HCT116 (cell line): ENCODE results near the gene TMEM59L. TPM values are rescaled to one million over a fixed set of nuclear protein-coding genes. Genes with fewer than 3 reads are reported as not detected.

ENCODE experiments used
- ATAC-seq: fragments of 200-7000 bp; cut with Tn5 transposase; 2 replicates; pipeline ENCODE4 v1.9.1; 2020; ENCODE audit warnings: mild to moderate bottlenecking, moderate library complexity
- BruUV-seq: library from RNA; stranded (reverse); fragments of 400-500 nt; replicated peaks from 2 replicates; lab custom pipeline; 2021; lab: Mats Ljungman, UMichigan
- CTCF ChIA-PET: fragments of 300-600 bp; sonication (Branson Sonifier 250); formaldehyde crosslinking; loops from one replicate; lab custom pipeline; 2021; ENCODE audit warnings: antibody characterized with exemption; lab: Charles Lee
- POLR2A ChIA-PET: fragments of 300-600, 350-600 bp; sonication (Branson Sonifier 250); formaldehyde crosslinking; loops from one replicate; lab custom pipeline; 2021; ENCODE audit warnings: antibody characterized with exemption; lab: Charles Lee
- RAD21 ChIA-PET, 2 experiments: fragments of 300-600 bp; sonication (Branson Sonifier 250); formaldehyde crosslinking; loops; one replicate each; lab custom pipeline; 2023; ENCODE audit warnings: low total read pairs in 2 of 2; ENCODE audit not compliant: uncharacterized antibody in 2 of 2, unreplicated experiment in 2 of 2, low non-redundant PET in 1 of 2; lab: Charles Lee
- DNase-seq: peaks from one replicate; pipeline ENCODE4 v3.0.0-alpha.2; 2010; ENCODE audit warnings: low read depth, low spot score
- H2AFZ ChIP-seq: fragments of 200-600 bp; shearing (Covaris generic), sonication (generic); 2 replicates; pipeline ENCODE4 v1.6.1; 2017; ENCODE audit warnings: low read depth, mixed run types, mixed read lengths, antibody characterized with exemption, low read length; ENCODE audit not compliant: poor library complexity, severe bottlenecking
- H3K27ac ChIP-seq: 2 replicates; pipeline ENCODE4 v1.5.1; 2012; ENCODE audit warnings: low read depth, low read length
- H3K27me3 ChIP-seq: fragments of 200-600 bp; sonication (generic); 2 replicates; pipeline ENCODE4 v1.6.1; 2016; ENCODE audit warnings: mixed run types, low read length, mixed read lengths; ENCODE audit not compliant: insufficient read depth
- H3K36me3 ChIP-seq, 2 experiments: fragments of 200-500 bp in 1 of 2; fragments of 200-600 bp in 1 of 2; sonication (Bioruptor generic) in 1 of 2; sonication (generic) in 1 of 2; 2 replicates each; pipeline versions ENCODE4 v1.5.1 to v1.6.1; 2014 to 2016; ENCODE audit warnings: low read length in 2 of 2, inconsistent platforms in 1 of 2, mixed read lengths in 1 of 2, mixed run types in 1 of 2; ENCODE audit not compliant: insufficient read depth in 2 of 2, control insufficient read depth in 1 of 2
- H3K4me1 ChIP-seq, 2 experiments: fragments of 200-600 bp in 1 of 2; sonication (generic) in 1 of 2; 2 replicates each; pipeline versions ENCODE4 v1.5.1 to v1.6.1; 2012 to 2017; ENCODE audit warnings: low read length in 2 of 2, inconsistent platforms in 1 of 2, mild to moderate bottlenecking in 1 of 2, mixed read lengths in 1 of 2, mixed run types in 1 of 2, moderate library complexity in 1 of 2; ENCODE audit not compliant: insufficient read depth in 2 of 2, control insufficient read depth in 1 of 2
- H3K4me2 ChIP-seq: fragments of 200-600 bp; sonication (generic); 2 replicates; pipeline ENCODE4 v1.6.1; 2017; ENCODE audit warnings: mixed run types, low read length, mixed read lengths
- H3K4me3 ChIP-seq, 2 experiments: fragments of 200-600 bp in 1 of 2; sonication (generic) in 1 of 2; replicated peaks in 1 of 2; 2 replicates each; pipeline ENCODE4 v1.5.1; 2011 to 2016; ENCODE audit warnings: low read length in 2 of 2, control low read depth in 1 of 2, low read depth in 1 of 2, mild to moderate bottlenecking in 1 of 2, mixed read lengths in 1 of 2, mixed run types in 1 of 2
- H3K79me2 ChIP-seq: fragments of 200-600 bp; sonication (generic); 2 replicates; pipeline ENCODE4 v1.6.1; 2017; ENCODE audit warnings: mild to moderate bottlenecking, mixed run types, low read length, moderate library complexity, mixed read lengths; ENCODE audit not compliant: insufficient read depth
- H3K9ac ChIP-seq: fragments of 200-600 bp; sonication (generic); 2 replicates; pipeline ENCODE4 v1.6.1; 2016; ENCODE audit warnings: low read length, mixed read lengths
- H3K9me2 ChIP-seq: fragments of 200-600 bp; sonication (generic), shearing (Covaris generic); 2 replicates; pipeline ENCODE4 v1.6.1; 2017; ENCODE audit warnings: mixed run types, mild to moderate bottlenecking, moderate library complexity; ENCODE audit not compliant: insufficient read depth
- H3K9me3 ChIP-seq, 2 experiments: fragments of 200-500 bp in 1 of 2; fragments of 200-600 bp in 1 of 2; sonication (Bioruptor generic) in 1 of 2; sonication (generic) in 1 of 2; 2 replicates each; pipeline ENCODE4 v1.6.1; 2014 to 2017; ENCODE audit warnings: low read length in 2 of 2, mixed read lengths in 2 of 2, inconsistent platforms in 1 of 2, low read depth in 1 of 2, mild to moderate bottlenecking in 1 of 2, mixed run types in 1 of 2, moderate library complexity in 1 of 2; ENCODE audit not compliant: control insufficient read depth in 1 of 2, insufficient read depth in 1 of 2
- H4K20me1 ChIP-seq: fragments of 200-600 bp; sonication (generic), shearing (Covaris generic); 2 replicates; pipeline ENCODE4 v1.6.1; 2017; ENCODE audit warnings: mixed run types, mild to moderate bottlenecking, moderate library complexity; ENCODE audit not compliant: insufficient read depth
- CBX3 ChIP-seq: IDR thresholded peaks from 2 replicates; pipeline ENCODE4 v1.6.1; 2012; ENCODE audit warnings: low read depth
- RAD21 ChIP-seq: IDR thresholded peaks from 2 replicates; pipeline ENCODE4 v1.6.1; 2012; ENCODE audit warnings: low read depth, mild to moderate bottlenecking
- SP1 ChIP-seq: IDR thresholded peaks from 2 replicates; pipeline ENCODE4 v1.6.1; 2012; ENCODE audit warnings: low read depth
- YY1 ChIP-seq: IDR thresholded peaks from 2 replicates; pipeline ENCODE4 v1.6.1; 2011; ENCODE audit warnings: low read length, low read depth, moderate library complexity, mild to moderate bottlenecking; ENCODE audit not compliant: insufficient replicate concordance; ENCODE audit errors: extremely low read depth
- intact Hi-C: fragments of 100-400 bp; cut with micrococcal nuclease; formaldehyde crosslinking; loops from 2 replicates; pipeline ENCODE4 v1.10.0; 2022
- total RNA-seq: library from RNA; stranded (reverse); gene quantifications from one replicate; pipeline ENCODE4 v1.2.1, GENCODE V29; 2021; ENCODE audit not compliant: unreplicated experiment
- TF ChIP-seq, protein P1 (sequence below): IDR thresholded peaks from 2 replicates; pipeline ENCODE4 v1.6.1; 2012; ENCODE audit warnings: low read depth

TMEM59L gene
- total RNA-seq, 1 experiment from 2014 or later = 14.3 TPM

DNA sequence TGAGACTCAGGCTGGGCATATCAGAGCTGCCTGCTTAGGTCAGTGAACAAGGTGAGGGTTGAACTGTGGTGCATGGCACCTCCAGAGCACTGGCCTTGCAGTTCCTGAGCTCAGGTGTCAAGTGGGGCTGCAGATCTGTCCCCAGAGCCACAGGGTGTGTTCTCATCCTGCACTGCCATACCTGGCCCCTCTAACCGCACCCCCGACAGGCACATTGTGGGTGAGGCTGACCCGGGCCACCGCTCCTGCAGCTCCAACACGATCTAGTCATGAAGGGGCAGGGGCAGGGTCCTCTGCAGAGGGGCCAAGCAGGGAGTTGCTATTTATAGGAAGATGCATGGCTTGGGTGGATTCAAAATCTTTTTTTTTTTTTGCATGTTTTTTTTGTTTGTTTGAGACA lies 54.1 kb downstream of the TMEM59L start:
- H3K27ac ChIP-seq = no peak overlapping the region
- no peak for ATAC-seq
- peaks cover 4 to 7% of the 10 kb centered on the region in 2 experiments; a peak in 3 of 4 replicates for H3K4me1 ChIP-seq

More for the DNA sequence above, 54.1 kb downstream of the TMEM59L start:
- CTCF ChIA-PET = no interaction called here
- Histone ChIP-seq H3K4me3 (no peak overlapping the region), H3K79me2 (no peaks in the 10 kb centered on the region), H3K4me2 (no peak overlapping the region), H3K9ac (no peak overlapping the region), H3K36me3 (no peaks in the 10 kb centered on the region), H3K9me3 (no peaks in the 10 kb centered on the region), H3K9me2 (no peaks in the 10 kb centered on the region), H2AFZ (no peak overlapping the region), H3K27me3 (no peaks in the 10 kb centered on the region), H4K20me1 (no peaks in the 10 kb centered on the region)
- RAD21 ChIA-PET = no interaction called here
- BruUV-seq = no TSS peak
- POLR2A ChIA-PET = no interaction called here
- intact Hi-C loops = no loop called here
- TF ChIP-seq YY1 (no peak), CBX3 (no peak), SP1 (no peak), RAD21 (no peak)
- TF ChIP-seq, protein P1, sequence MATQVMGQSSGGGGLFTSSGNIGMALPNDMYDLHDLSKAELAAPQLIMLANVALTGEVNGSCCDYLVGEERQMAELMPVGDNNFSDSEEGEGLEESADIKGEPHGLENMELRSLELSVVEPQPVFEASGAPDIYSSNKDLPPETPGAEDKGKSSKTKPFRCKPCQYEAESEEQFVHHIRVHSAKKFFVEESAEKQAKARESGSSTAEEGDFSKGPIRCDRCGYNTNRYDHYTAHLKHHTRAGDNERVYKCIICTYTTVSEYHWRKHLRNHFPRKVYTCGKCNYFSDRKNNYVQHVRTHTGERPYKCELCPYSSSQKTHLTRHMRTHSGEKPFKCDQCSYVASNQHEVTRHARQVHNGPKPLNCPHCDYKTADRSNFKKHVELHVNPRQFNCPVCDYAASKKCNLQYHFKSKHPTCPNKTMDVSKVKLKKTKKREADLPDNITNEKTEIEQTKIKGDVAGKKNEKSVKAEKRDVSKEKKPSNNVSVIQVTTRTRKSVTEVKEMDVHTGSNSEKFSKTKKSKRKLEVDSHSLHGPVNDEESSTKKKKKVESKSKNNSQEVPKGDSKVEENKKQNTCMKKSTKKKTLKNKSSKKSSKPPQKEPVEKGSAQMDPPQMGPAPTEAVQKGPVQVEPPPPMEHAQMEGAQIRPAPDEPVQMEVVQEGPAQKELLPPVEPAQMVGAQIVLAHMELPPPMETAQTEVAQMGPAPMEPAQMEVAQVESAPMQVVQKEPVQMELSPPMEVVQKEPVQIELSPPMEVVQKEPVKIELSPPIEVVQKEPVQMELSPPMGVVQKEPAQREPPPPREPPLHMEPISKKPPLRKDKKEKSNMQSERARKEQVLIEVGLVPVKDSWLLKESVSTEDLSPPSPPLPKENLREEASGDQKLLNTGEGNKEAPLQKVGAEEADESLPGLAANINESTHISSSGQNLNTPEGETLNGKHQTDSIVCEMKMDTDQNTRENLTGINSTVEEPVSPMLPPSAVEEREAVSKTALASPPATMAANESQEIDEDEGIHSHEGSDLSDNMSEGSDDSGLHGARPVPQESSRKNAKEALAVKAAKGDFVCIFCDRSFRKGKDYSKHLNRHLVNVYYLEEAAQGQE = no peak
- DNase-seq = no peak
